Panc1 (cell line): ENCODE measurements around the gene KIAA1671. TPM values are rescaled to one million over a fixed set of nuclear protein-coding genes. Genes with fewer than 3 reads are reported as not detected.

ENCODE experiments used
- ATAC-seq: fragments of 200-7000 bp; cut with Tn5 transposase; 2 replicates; pipeline ENCODE4 v1.9.1; 2020; ENCODE audit warnings: mild to moderate bottlenecking, moderate library complexity
- BruUV-seq: library from RNA; stranded (reverse); fragments of 400-500 nt; replicated peaks from 2 replicates; lab custom pipeline; 2021; lab: Mats Ljungman, UMichigan
- CTCF ChIA-PET: fragments of 300-600 bp; sonication (Branson Sonifier 250); formaldehyde crosslinking; loops from one replicate; lab custom pipeline; 2022; ENCODE audit warnings: antibody characterized with exemption; lab: Charles Lee
- POLR2A ChIA-PET: fragments of 300-600 bp; sonication (Branson Sonifier 250); formaldehyde crosslinking; loops from one replicate; lab custom pipeline; 2022; ENCODE audit warnings: antibody characterized with exemption; lab: Charles Lee
- DNase-seq: peaks from one replicate; pipeline ENCODE4 v3.0.0-alpha.2; 2010; ENCODE audit warnings: low read depth, low spot score
- H3K27ac ChIP-seq: 2 replicates; pipeline ENCODE4 v1.5.1; 2011; ENCODE audit warnings: mild to moderate bottlenecking, low read length, inconsistent platforms
- H3K27me3 ChIP-seq: fragments of 200-500 bp; sonication (Bioruptor generic); 2 replicates; pipeline ENCODE4 v1.6.0; 2014; ENCODE audit warnings: low read length, inconsistent platforms; ENCODE audit not compliant: control insufficient read depth, insufficient read depth
- H3K36me3 ChIP-seq: fragments of 200-500 bp; sonication (Bioruptor generic); 2 replicates; pipeline ENCODE4 v1.5.1; 2014; ENCODE audit warnings: inconsistent platforms, mild to moderate bottlenecking, low read length, moderate library complexity; ENCODE audit not compliant: control insufficient read depth, insufficient read depth
- H3K4me1 ChIP-seq: 2 replicates; pipeline ENCODE4 v1.5.1; 2011; ENCODE audit warnings: inconsistent platforms, mild to moderate bottlenecking, low read length, moderate library complexity; ENCODE audit not compliant: control insufficient read depth, insufficient read depth
- H3K4me3 ChIP-seq, 2 experiments: 2 replicates each; pipeline ENCODE4 v1.5.1; 2011 to 2012; ENCODE audit warnings: low read depth in 2 of 2, low read length in 2 of 2, mild to moderate bottlenecking in 2 of 2, inconsistent platforms in 1 of 2, moderate library complexity in 1 of 2
- H3K9me3 ChIP-seq: fragments of 200-500 bp; sonication (Bioruptor generic); 2 replicates; pipeline ENCODE4 v1.5.1; 2014; ENCODE audit warnings: low read depth, mild to moderate bottlenecking, inconsistent platforms, low read length, moderate library complexity; ENCODE audit not compliant: control insufficient read depth, insufficient read depth
- POLR2AphosphoS5 ChIP-seq: IDR thresholded peaks from 2 replicates; pipeline ENCODE4 v1.6.1; 2012; ENCODE audit warnings: mild to moderate bottlenecking, low read depth, low read length, moderate library complexity
- SIN3A ChIP-seq: IDR thresholded peaks from 2 replicates; pipeline ENCODE4 v1.6.1; 2012; ENCODE audit warnings: low read depth, mild to moderate bottlenecking, low read length, moderate library complexity, borderline replicate concordance; ENCODE audit not compliant: insufficient read depth
- TCF7L2 ChIP-seq: IDR thresholded peaks from 2 replicates; pipeline ENCODE4 v1.6.1; 2011; ENCODE audit warnings: mild to moderate bottlenecking, low read depth, low read length, inconsistent platforms
- in situ Hi-C: cut with HindIII; loops from 2 replicates; pipeline ENCODE4 v1.10.0; 2016; ENCODE audit warnings: low sequenced_read_pairs, low pct_unique_long_range_greater_than_20kb
- intact Hi-C: fragments of 100-400 bp; cut with micrococcal nuclease; formaldehyde crosslinking; loops from one replicate; pipeline ENCODE4 v1.10.0; 2022; ENCODE audit not compliant: unreplicated experiment
- total RNA-seq: library from RNA; stranded (reverse); gene quantifications from one replicate; pipeline ENCODE4 v1.2.1, GENCODE V29; 2021; ENCODE audit not compliant: unreplicated experiment
- TF ChIP-seq, protein P1 (sequence below), 2 experiments: IDR thresholded peaks; 2 replicates each; pipeline ENCODE4 v1.6.1; 2011 to 2012; ENCODE audit warnings: low read depth in 2 of 2, control low read depth in 1 of 2, low read length in 1 of 2, mild to moderate bottlenecking in 1 of 2, moderate library complexity in 1 of 2; ENCODE audit not compliant: insufficient read depth in 1 of 2
- TF ChIP-seq, protein P2 (sequence below): fragments of 450-650 bp; IDR thresholded peaks from 2 replicates; pipeline ENCODE4 v1.5.1; 2017; ENCODE audit warnings: mild to moderate bottlenecking

KIAA1671 gene
- total RNA-seq, 1 experiment from 2014 or later, result 48.1 TPM

DNA sequence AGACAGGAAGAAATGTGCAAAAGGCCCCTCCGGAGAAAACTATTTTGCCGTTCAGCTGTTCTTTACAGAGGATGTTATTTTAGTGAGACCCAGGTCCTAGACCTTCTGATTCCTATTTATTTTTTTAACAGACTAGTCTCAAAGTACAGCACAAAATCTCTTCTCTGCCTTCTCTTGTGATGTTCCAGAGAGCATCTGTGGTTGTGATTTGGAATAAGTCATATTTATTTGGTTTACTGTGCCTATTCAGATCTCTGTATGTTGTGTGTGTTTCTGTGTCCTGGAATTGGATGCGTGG is 26.1 kb upstream of the KIAA1671 start:
- H3K27me3 ChIP-seq, result no peaks in the 10 kb centered on the region
- no peak overlapping the region for H3K27ac ChIP-seq
- DNase-seq (no peak), ATAC-seq (no peak)
- ChIA-PET CTCF (no interaction called here), POLR2A (interaction anchor here (0.6 kb wide), 1 partner anchor 448 kb away, joined by 7 read pairs; no protein-coding TSS in a partner anchor)
- no peaks in the 10 kb centered on the region for H3K9me3 ChIP-seq
- no peaks in the 10 kb centered on the region for H3K36me3 ChIP-seq
- no peaks in the 10 kb centered on the region for H3K4me1 ChIP-seq
- BruUV-seq, result no TSS peak
- intact Hi-C loops (no loop called here), in situ Hi-C loops (no loop called here)
- no peak for TF ChIP-seq SIN3A
- TF ChIP-seq POLR2AphosphoS5, result no peak
- no peak for TF ChIP-seq TCF7L2
- TF ChIP-seq, protein P1, sequence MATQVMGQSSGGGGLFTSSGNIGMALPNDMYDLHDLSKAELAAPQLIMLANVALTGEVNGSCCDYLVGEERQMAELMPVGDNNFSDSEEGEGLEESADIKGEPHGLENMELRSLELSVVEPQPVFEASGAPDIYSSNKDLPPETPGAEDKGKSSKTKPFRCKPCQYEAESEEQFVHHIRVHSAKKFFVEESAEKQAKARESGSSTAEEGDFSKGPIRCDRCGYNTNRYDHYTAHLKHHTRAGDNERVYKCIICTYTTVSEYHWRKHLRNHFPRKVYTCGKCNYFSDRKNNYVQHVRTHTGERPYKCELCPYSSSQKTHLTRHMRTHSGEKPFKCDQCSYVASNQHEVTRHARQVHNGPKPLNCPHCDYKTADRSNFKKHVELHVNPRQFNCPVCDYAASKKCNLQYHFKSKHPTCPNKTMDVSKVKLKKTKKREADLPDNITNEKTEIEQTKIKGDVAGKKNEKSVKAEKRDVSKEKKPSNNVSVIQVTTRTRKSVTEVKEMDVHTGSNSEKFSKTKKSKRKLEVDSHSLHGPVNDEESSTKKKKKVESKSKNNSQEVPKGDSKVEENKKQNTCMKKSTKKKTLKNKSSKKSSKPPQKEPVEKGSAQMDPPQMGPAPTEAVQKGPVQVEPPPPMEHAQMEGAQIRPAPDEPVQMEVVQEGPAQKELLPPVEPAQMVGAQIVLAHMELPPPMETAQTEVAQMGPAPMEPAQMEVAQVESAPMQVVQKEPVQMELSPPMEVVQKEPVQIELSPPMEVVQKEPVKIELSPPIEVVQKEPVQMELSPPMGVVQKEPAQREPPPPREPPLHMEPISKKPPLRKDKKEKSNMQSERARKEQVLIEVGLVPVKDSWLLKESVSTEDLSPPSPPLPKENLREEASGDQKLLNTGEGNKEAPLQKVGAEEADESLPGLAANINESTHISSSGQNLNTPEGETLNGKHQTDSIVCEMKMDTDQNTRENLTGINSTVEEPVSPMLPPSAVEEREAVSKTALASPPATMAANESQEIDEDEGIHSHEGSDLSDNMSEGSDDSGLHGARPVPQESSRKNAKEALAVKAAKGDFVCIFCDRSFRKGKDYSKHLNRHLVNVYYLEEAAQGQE (IDR thresholded peaks at IDR 0.05; ENCODE audit: insufficient read depth in 1 of 2, low read depth in 2 of 2, low read length in 1 of 2), result no peak
- TF ChIP-seq, protein P2, sequence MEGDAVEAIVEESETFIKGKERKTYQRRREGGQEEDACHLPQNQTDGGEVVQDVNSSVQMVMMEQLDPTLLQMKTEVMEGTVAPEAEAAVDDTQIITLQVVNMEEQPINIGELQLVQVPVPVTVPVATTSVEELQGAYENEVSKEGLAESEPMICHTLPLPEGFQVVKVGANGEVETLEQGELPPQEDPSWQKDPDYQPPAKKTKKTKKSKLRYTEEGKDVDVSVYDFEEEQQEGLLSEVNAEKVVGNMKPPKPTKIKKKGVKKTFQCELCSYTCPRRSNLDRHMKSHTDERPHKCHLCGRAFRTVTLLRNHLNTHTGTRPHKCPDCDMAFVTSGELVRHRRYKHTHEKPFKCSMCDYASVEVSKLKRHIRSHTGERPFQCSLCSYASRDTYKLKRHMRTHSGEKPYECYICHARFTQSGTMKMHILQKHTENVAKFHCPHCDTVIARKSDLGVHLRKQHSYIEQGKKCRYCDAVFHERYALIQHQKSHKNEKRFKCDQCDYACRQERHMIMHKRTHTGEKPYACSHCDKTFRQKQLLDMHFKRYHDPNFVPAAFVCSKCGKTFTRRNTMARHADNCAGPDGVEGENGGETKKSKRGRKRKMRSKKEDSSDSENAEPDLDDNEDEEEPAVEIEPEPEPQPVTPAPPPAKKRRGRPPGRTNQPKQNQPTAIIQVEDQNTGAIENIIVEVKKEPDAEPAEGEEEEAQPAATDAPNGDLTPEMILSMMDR, result no peak
- H3K4me3 ChIP-seq, result no peak overlapping the region

DNA sequence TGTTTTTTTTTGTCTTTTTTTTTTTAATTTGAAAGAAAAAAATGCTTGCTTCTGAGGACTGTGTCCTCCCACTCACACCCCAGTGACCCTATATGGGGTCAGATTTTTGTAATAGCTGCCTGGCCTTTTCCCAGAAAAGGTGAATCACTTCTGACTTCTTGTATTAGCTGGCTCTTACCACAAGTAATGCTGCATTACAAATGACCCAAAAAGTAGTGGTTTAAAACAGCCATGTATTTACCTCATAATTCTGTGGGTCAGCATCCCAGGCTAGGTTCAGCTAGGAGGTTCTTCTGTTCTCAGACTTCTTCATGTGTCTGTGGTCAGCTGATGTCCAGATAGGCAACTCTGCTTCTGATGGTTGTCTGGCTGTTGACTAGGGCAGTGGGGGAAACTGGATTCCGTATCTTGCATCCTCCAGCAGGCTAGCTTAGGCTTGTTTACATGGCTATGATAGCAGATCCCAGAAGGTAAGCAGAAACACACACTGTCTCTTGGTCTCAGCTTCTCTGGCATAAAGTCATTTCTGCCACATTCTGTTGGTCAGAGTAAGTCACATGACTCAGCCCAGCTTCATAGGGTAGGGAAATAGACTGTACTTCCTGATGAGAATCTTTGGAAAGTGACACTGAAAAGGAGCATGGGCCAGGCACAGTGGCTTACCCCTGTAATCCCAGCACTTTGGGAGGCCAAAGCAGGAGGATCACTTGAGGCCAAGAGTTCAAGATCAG is 25.5 kb upstream of the KIAA1671 start:
- no peaks in the 10 kb centered on the region for H3K9me3 ChIP-seq
- no peak overlapping the region for H3K27ac ChIP-seq
- ATAC-seq (no peak), DNase-seq (no peak)
- BruUV-seq, result no TSS peak
- no peaks in the 10 kb centered on the region for H3K4me1 ChIP-seq
- no peak overlapping the region for H3K4me3 ChIP-seq
- TF ChIP-seq, protein P2, result no peak
- no peak for TF ChIP-seq TCF7L2
- TF ChIP-seq SIN3A, result no peak
- TF ChIP-seq, protein P1 (IDR thresholded peaks at IDR 0.05; ENCODE audit: insufficient read depth in 1 of 2, low read depth in 2 of 2, low read length in 1 of 2), result no peak
- no peak for TF ChIP-seq POLR2AphosphoS5
- intact Hi-C loops (no loop called here), in situ Hi-C loops (no loop called here)
- CTCF ChIA-PET, result interaction anchor here (0.6 kb wide), 2 partner anchors 43 to 1512 kb away, joined by 3 read pairs; no protein-coding TSS in a partner anchor
- no peaks in the 10 kb centered on the region for H3K27me3 ChIP-seq
- POLR2A ChIA-PET, result interaction anchor here (0.6 kb wide), 1 partner anchor 13 kb away, joined by 3 read pairs; no protein-coding TSS in a partner anchor
- no peaks in the 10 kb centered on the region for H3K36me3 ChIP-seq
